BLaER1 (cell line): ENCODE results near the gene C11orf52.

Source experiments
- H3K27ac ChIP-seq: shearing (Covaris generic); formaldehyde crosslinking; 2 replicates; pipeline ENCODE4 v1.8.1; 2022
- H3K27me3 ChIP-seq: shearing (Covaris generic); formaldehyde crosslinking; 2 replicates; pipeline ENCODE4 v1.8.1; 2022
- H3K36me3 ChIP-seq: shearing (Covaris generic); formaldehyde crosslinking; 2 replicates; pipeline ENCODE4 v1.8.1; 2022
- H3K4me1 ChIP-seq: shearing (Covaris generic); formaldehyde crosslinking; 2 replicates; pipeline ENCODE4 v1.8.1; 2022
- H3K4me2 ChIP-seq: shearing (Covaris generic); formaldehyde crosslinking; 2 replicates; pipeline ENCODE4 v1.8.1; 2022
- H3K4me3 ChIP-seq: shearing (Covaris generic); formaldehyde crosslinking; 2 replicates; pipeline ENCODE4 v1.8.1; 2022
- H3K9ac ChIP-seq: shearing (Covaris generic); formaldehyde crosslinking; 2 replicates; pipeline ENCODE4 v1.8.1; 2022
- H3K9me3 ChIP-seq: shearing (Covaris generic); formaldehyde crosslinking; 2 replicates; pipeline ENCODE4 v1.8.1; 2022
- H4K20me1 ChIP-seq: shearing (Covaris generic); formaldehyde crosslinking; 2 replicates; pipeline ENCODE4 v1.8.1; 2022
- Cebpa-rat ChIP-seq: shearing (Covaris generic); IDR thresholded peaks from 2 replicates; pipeline ENCODE4 v1.8.1; 2022

Gene C11orf52

DNA sequence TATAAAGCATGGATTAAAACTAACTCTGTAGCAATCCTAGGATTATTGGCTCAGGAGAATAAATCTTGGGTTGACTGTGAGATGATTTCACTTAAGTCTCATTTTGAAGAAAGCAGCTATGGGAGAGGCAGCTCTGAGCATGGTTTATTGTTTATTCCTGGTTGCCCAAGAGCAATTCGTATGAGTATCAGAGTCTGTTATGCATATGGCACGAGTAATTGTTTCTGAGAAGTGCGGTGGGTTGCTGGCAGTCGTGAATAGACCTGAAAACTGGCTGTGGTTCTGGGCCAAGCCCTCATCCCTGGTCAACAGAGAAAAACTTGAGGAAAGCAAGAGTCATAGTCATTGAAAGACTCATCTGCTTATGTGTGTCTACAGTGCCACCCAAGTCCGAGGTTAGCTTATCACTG is 45.2 kb downstream of the C11orf52 start:
- Histone ChIP-seq H3K4me1 (no peaks in the 10 kb centered on the region), H3K27ac (no peak overlapping the region), H3K9me3 (peaks cover 5% of the 10 kb centered on the region), H3K4me2 (no peak overlapping the region), H3K27me3 (no peaks in the 10 kb centered on the region), H3K9ac (no peak overlapping the region), H4K20me1 (no peaks in the 10 kb centered on the region), H3K36me3 (no peaks in the 10 kb centered on the region; the same call in 1 of the 2 replicates), H3K4me3 (no peak overlapping the region)
- no peak for TF ChIP-seq Cebpa-rat

DNA sequence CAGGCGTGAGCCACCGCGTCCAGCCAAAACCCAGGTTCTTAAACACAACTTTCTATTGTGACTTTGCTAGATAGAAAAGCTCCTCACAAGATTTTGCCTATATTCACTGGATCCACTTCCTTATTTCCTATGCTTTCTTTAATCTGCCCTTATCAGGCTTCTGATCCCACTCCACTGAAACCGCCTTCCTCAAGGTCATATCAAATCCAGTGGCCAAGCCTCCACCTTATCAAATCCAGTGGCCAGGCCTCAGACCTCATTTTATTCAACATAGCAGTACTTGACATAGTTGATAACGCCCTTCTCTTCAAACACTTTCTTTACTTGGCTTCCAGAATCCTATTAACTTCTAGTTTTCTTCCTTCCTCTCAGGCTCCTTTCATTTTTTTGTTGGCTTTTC is 48.0 kb downstream of the C11orf52 start:
- Histone ChIP-seq H3K27ac (no peak overlapping the region), H3K4me1 (no peaks in the 10 kb centered on the region), H3K36me3 (peaks cover 3% of the 10 kb centered on the region; the same call in 1 of the 2 replicates), H3K27me3 (no peaks in the 10 kb centered on the region), H3K9me3 (no peaks in the 10 kb centered on the region), H3K4me3 (no peak overlapping the region), H3K9ac (no peak overlapping the region), H4K20me1 (no peaks in the 10 kb centered on the region), H3K4me2 (no peak overlapping the region)
- no peak for TF ChIP-seq Cebpa-rat

DNA sequence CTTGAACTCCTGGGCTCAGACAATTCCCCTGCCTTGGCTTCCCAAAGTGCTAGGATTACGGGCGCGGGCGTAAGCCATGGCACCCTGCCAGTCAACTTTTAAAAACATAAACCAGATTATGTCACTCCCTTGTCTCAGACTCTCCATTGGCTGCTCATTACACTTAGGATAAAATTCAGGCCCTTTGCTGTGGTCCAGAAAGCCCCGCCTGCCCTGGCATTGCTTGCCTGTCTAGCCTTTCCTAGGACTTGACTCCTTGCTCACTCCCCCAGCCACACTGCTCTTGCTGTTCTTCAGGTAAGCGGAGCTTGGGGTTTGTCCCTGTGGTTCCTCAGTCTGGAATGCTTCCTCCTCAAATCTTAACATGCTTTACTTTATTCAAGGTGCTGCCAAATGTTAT is 48.9 kb downstream of the C11orf52 start:
- Histone ChIP-seq H3K27me3 (no peaks in the 10 kb centered on the region), H3K36me3 (peaks cover 3% of the 10 kb centered on the region; the same call in 1 of the 2 replicates), H3K4me2 (no peak overlapping the region), H3K9me3 (no peaks in the 10 kb centered on the region), H3K9ac (no peak overlapping the region), H3K27ac (no peak overlapping the region), H4K20me1 (no peaks in the 10 kb centered on the region), H3K4me3 (no peak overlapping the region), H3K4me1 (no peaks in the 10 kb centered on the region)
- no peak for TF ChIP-seq Cebpa-rat

DNA sequence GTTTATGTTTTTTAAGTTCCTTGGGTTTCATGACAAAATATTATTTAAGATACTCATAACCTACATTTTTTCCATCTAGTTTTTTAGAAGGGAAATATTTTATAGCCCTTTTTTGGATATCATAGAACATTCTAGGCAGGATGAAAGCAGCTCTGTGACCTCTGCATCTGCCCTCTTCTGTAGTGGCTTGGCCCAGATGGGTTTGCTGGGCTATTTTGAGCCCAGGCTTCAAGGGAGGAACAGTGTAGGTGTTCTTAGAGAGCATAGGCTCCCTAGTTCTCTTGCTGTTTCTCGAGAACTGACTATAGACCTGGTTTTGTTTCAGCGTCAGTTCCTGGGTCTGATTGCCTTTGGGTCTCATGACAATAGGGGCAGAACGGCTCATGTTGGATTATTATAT is 50.6 kb downstream of the C11orf52 start:
- Histone ChIP-seq H3K4me3 (no peak overlapping the region), H3K9me3 (no peaks in the 10 kb centered on the region), H3K4me2 (no peak overlapping the region), H3K9ac (no peak overlapping the region), H4K20me1 (no peaks in the 10 kb centered on the region), H3K36me3 (peaks cover 3% of the 10 kb centered on the region; the same call in 1 of the 2 replicates), H3K27me3 (no peaks in the 10 kb centered on the region), H3K27ac (no peak overlapping the region), H3K4me1 (no peaks in the 10 kb centered on the region)
- no peak for TF ChIP-seq Cebpa-rat

DNA sequence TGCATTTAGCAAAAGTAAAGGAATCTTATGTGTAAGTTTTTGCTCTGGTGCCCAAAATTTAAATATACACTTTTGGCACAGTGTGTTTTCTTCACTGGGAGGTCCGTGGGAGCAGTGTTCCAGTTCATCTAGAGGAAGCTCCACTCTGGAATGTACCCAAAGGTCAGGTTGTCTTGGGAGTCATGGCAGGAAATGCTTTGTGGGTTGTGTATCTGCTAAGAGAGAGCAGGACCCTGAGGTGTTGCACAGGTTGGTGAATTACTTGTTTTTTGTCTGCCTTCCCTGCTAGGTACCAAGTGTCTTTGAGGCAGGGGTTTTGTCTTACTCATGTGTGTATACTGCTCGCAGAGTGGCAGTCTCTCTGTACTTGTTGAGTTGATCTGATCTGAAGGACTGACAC is 55.7 kb downstream of the C11orf52 start:
- no peak overlapping the region for H3K4me3 ChIP-seq
- peaks cover 35% of the 10 kb centered on the region for H3K27me3 ChIP-seq
- H4K20me1 ChIP-seq: no peaks in the 10 kb centered on the region
- H3K27ac ChIP-seq: no peak overlapping the region
- H3K9me3 ChIP-seq: no peaks in the 10 kb centered on the region
- no peak for TF ChIP-seq Cebpa-rat
- peaks cover 6% of the 10 kb centered on the region; the same call in 1 of the 2 replicates for H3K4me1 ChIP-seq
- H3K36me3 ChIP-seq: peaks cover 3% of the 10 kb centered on the region; the same call in 1 of the 2 replicates
- H3K9ac ChIP-seq: no peak overlapping the region
- H3K4me2 ChIP-seq: no peak overlapping the region

DNA sequence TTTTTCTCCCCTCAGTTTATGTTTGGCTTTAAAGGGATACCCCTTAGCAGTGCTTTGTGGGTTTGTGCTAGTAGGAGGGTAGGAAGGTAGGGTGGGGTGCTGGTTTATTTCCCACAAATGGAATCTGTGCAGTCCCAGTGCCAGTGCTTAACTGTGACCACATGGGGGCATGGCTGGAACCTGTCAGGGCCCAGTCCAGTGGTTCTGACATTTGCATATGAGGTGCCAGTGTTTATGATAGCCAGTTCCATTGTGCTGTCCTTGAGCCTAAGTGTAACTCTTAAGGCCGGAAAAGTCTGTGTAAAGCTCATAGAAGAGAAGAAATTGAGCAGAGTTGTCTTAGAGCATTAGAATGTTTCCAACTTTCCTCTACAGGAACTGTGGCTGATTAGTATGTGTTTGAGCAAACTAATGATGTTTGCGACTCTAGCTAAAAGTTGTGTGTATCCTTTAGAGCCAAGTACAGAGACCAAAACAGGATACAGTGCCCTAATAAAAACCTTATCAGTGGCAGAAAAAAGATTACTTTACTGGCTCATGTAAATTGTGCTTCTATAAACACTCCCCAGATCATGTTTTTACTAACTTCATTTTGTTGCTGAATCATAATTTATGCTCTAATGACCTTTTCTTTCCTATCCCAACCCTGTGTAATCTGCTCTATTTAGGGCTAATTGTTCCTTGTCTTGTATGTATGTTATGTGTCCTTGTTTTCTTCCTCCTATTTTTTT is 56.5 kb downstream of the C11orf52 start:
- H3K27me3 ChIP-seq: peaks cover 37% of the 10 kb centered on the region
- H3K27ac ChIP-seq: no peak overlapping the region
- no peak overlapping the region for H3K9ac ChIP-seq
- H4K20me1 ChIP-seq: no peaks in the 10 kb centered on the region
- no peak overlapping the region for H3K4me2 ChIP-seq
- TF ChIP-seq Cebpa-rat: no peak
- no peak overlapping the region for H3K4me3 ChIP-seq
- H3K9me3 ChIP-seq: no peaks in the 10 kb centered on the region
- peaks cover 3% of the 10 kb centered on the region; the same call in 1 of the 2 replicates for H3K36me3 ChIP-seq
- peaks cover 6% of the 10 kb centered on the region; the same call in 1 of the 2 replicates for H3K4me1 ChIP-seq

DNA sequence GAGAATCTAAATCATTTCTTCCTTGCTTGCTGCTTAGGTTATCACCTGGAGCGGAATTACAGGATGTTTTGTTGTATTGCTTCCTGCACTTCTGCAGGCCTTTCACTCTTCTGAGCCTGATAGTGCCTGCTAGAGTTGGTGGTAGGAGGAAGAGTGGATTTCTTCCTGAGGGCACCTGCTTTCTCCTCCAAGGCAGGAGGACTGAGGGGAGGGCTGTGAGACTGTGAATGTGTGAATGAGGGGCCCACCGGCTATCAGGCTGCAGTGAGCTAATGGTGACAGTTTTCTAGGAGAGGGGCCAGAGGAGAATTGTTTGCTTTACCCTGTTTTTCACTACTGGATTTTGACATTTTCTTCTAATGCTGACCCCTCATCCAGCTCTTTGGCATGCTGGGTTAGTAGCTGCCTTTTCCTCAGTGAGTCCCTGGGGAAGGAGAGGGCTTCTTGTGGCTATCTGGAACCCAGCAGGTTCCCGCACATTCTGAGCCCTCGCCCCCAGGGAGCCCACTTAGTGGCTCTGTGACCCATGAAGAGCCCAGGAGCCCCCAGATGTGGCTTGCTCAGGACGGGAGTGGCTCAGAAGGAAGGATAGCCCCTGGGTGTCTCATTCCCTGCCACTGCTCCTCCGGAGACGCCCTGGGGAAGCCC is 57.5 kb downstream of the C11orf52 start:
- Histone ChIP-seq H3K4me3 (no peak overlapping the region), H3K27me3 (peaks cover 37% of the 10 kb centered on the region), H3K4me2 (no peak overlapping the region), H3K27ac (no peak overlapping the region), H4K20me1 (no peaks in the 10 kb centered on the region), H3K9ac (no peak overlapping the region), H3K9me3 (no peaks in the 10 kb centered on the region), H3K36me3 (no peaks in the 10 kb centered on the region), H3K4me1 (peaks cover 6% of the 10 kb centered on the region; the same call in 1 of the 2 replicates)
- TF ChIP-seq Cebpa-rat: no peak
